ENCODE measurements around the gene CNFN.
"Not testable (repeated sequence)": the region's sequence is repeated elsewhere in the genome, so short reads cannot be mapped to it uniquely, and the experiment has no call there.

DNA sequence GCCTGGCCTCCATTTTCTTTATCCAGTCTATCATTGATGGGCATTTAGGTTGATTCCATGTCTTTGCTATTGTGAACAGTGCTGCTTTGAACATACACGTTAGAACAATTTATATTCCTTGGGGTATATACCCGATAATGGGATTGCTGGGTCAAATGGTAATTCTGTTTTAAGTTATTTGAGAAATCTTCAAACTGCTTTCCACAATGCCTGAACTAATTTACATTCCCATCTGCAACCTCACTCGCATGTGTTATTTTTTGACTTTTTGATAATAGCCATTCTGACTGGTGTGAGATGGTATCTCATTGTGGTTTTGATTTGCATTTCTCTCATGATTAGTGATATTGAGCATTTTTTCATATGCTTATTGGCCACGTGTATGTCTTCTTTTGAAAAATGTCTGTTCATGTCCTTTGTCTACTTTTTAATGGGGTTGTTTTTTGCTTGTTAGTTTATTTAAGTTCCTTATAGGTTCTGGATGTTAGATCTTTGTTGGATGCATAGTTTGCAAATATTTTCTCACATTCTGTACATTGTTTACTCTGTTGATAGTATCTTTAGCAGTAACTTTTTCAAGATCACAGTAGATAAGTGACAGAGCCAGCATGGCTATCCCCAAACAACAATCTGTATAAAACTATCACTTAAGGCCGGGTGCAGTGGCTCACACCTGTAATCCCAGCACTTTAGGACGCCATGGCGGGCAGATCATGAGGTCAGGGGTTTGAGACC is 50.8 kb downstream of the CNFN start:
- not testable (repeated sequence) for TF ChIP-seq CTCF, POLR2A (IDR thresholded peaks at IDR 0.05)
